GM19328 (cell line): ENCODE measurements around the gene CEBPA.
"Not testable (repeated sequence)": the region's sequence is repeated elsewhere in the genome, so short reads cannot be mapped to it uniquely, and the experiment has no call there.

Experiments used
- ATAC-seq: cut with Tn5 transposase; IDR thresholded peaks from one replicate; pipeline ENCODE4 v1.9.1; 2021; ENCODE audit warnings: mild to moderate bottlenecking, moderate library complexity; ENCODE audit not compliant: unreplicated experiment

CEBPA gene

GRCh38 chr19:33301144-33301899 is 1.0 kb downstream of the CEBPA start:
- no peak for ATAC-seq

- ATAC-seq = no peak
Measured at GRCh38 chr19:33300894-33301143, 1.5 kb downstream of the CEBPA start.

- no peak for ATAC-seq
Measured at GRCh38 chr19:33300009-33300893, 2.1 kb downstream of the CEBPA start.

- no peak for ATAC-seq
Measured at GRCh38 chr19:33299051-33299688, 3.2 kb downstream of the CEBPA start.

GRCh38 chr19:33298146-33298911 is 4.0 kb downstream of the CEBPA start:
- no peak for ATAC-seq

GRCh38 chr19:33297401-33298145 is 4.8 kb downstream of the CEBPA start:
- ATAC-seq = no peak

GRCh38 chr19:33296488-33296971 is 5.8 kb downstream of the CEBPA start:
- no peak for ATAC-seq

- no peak for ATAC-seq
Measured at GRCh38 chr19:33295621-33296487, 6.5 kb downstream of the CEBPA start.

- not testable (repeated sequence) for ATAC-seq
Measured at GRCh38 chr19:33295046-33295445, 7.3 kb downstream of the CEBPA start.

- ATAC-seq = no peak
Measured at GRCh38 chr19:33294058-33294798, 8.1 kb downstream of the CEBPA start.

- no peak for ATAC-seq
Measured at GRCh38 chr19:33293255-33294057, 8.9 kb downstream of the CEBPA start.

- no peak for ATAC-seq
Measured at GRCh38 chr19:33292595-33293254, 9.6 kb downstream of the CEBPA start.

GRCh38 chr19:33291623-33292534 is 10.5 kb downstream of the CEBPA start:
- ATAC-seq = no peak

GRCh38 chr19:33290956-33291622 is 11.2 kb downstream of the CEBPA start:
- no peak for ATAC-seq

GRCh38 chr19:33290082-33290815 is 12.1 kb downstream of the CEBPA start:
- no peak for ATAC-seq
